D721Med (cell line): ENCODE data around the gene COL15A1.
A peak's percentile ranks its signal among the peaks of the same experiment; 100 is the strongest.

Experiments
- DNase-seq: peaks from one replicate; pipeline ENCODE4 v3.0.0; 2011; ENCODE audit warnings: low spot score; ENCODE audit not compliant: insufficient read length
- FAIRE-seq: peaks from 2 replicates; lab custom pipeline; 2011; peaks lifted over from hg19 to GRCh38; lab: Jason Lieb, UNC
- TF ChIP-seq, protein P1 (sequence below): IDR thresholded peaks from 2 replicates; pipeline ENCODE4 v1.5.1; 2012; ENCODE audit warnings: mild to moderate bottlenecking, control low read depth; ENCODE audit not compliant: insufficient read depth; ENCODE audit errors: missing control alignments

COL15A1 gene

DNA sequence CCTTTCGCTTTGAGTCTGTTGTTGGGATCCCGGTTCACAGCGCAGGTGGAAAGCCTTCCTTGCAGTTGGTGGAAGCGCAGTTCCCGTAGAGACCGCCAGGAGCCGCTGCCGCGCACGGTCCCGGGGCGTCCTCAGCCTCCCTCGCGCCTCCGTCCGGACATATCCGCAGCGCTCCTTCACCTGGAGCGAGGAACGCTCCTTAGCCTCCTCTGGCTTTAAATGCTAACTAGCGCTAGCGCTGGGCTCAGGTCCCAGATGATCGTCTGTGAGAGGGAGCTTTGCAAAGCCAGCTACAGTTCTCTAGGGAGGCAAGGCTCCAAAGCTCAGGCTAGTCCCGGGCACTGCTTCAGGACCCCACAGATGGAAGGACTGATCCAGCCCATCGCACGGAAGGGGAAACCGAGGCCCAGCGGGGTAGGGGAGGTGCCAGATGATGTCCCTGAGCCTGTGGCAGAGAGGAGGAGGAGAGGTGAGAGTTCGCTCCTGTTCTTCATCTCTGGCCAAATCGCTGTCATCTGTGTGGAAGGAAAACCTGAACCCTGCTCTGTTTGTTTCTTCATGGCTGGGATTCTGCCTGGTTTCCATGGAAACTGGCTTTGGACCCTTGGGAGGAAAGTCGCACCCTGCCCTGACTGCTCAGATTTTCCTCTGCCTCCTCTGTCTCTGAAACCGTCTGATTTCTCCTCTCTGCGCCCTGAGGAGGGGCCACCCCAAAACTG, 31.4 kb downstream of the COL15A1 start:
- DNase-seq: peak; percentile 93
- FAIRE-seq: no peak
- TF ChIP-seq, protein P1, sequence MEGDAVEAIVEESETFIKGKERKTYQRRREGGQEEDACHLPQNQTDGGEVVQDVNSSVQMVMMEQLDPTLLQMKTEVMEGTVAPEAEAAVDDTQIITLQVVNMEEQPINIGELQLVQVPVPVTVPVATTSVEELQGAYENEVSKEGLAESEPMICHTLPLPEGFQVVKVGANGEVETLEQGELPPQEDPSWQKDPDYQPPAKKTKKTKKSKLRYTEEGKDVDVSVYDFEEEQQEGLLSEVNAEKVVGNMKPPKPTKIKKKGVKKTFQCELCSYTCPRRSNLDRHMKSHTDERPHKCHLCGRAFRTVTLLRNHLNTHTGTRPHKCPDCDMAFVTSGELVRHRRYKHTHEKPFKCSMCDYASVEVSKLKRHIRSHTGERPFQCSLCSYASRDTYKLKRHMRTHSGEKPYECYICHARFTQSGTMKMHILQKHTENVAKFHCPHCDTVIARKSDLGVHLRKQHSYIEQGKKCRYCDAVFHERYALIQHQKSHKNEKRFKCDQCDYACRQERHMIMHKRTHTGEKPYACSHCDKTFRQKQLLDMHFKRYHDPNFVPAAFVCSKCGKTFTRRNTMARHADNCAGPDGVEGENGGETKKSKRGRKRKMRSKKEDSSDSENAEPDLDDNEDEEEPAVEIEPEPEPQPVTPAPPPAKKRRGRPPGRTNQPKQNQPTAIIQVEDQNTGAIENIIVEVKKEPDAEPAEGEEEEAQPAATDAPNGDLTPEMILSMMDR: peak; percentile 81

DNA sequence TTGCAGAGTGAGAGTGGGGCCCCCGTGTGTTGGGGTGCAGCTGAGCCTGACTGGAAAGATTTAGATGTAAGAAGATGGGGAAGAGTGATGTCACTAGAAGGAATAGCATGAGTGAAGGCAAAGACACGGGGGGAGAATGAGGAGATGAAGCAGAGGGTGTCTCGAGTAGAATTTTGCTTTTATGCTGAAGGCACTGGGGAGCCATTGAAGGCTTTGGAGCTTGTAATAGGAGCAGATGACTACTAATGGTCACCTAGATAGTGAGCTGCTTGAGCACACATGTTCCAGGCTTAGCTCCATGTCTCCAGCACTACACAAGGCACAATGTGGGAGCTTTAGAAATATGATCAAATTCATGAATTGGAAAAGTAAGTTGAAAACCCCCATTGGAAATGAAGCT, 32.1 kb downstream of the COL15A1 start:
- DNase-seq (no peak), FAIRE-seq (no peak)
- TF ChIP-seq, protein P1: no peak

DNA sequence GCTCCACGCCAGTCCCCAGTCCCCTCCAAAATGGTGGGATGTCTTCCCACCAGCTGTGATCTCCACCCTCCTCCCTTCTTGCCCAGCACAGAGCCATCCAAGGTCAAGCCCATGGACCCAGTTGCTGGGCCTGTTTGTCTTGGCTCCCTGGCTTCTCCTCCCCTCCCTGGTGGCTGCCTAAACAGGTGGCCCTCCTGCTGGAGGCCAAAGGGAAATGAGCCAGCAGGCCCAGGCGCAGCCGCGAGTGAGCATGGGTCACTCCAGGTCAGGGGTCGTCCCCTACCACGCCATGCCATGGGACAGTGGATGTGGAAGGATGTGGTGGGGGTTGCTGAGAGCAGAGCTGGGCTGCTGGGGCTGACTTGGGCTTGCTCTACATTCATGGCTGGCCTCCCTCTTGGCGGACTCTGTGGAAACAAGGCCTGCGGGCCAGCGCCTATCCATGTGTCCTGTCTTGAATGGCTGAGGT, 33.6 kb downstream of the COL15A1 start:
- TF ChIP-seq, protein P1: no peak
- no peak for FAIRE-seq
- DNase-seq: no peak

DNA sequence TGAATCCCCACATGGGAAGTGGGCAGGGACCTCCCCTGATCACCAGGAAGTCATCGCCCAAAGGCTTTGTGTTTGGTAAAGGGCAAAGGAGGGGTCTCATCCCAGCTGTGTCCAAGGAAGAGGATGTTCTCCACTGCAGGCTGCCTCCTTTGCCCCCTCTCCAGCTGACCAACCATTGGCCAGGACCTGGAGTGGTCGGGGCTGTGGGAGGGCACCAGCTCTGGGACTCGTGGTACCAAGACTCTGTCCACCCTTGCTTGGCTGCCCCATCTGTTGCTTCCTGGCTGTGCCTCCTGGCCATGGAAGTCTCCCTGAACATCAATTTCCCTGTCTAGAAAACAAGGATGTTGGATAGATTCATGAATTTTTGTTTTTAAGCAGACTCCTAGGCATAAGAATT, 34.1 kb downstream of the COL15A1 start:
- DNase-seq (no peak), FAIRE-seq (no peak)
- TF ChIP-seq, protein P1: no peak

DNA sequence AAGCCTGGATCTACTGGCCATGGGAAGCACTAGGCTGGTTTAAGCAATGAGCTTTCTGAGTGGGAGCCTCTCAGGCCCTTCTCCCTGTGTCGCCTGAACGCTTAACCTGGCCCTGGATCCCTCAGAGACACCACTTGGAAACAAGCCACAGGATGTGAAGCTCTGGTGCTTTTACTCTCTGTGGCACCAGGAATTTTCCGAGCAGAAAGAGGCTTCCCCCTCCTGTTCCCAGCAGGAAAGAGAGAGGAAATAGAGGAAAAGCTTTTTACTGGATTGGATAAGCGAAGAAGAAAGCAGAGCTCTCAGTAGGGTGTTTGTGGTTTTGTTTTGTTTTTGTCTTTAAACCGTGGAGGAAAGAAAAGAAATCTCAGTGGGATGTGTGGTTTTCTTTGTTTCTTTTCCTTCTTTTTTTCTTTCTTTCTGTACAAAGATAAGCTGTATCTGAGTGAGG, 34.5 kb downstream of the COL15A1 start:
- DNase-seq (no peak), FAIRE-seq (no peak)
- TF ChIP-seq, protein P1: no peak

DNA sequence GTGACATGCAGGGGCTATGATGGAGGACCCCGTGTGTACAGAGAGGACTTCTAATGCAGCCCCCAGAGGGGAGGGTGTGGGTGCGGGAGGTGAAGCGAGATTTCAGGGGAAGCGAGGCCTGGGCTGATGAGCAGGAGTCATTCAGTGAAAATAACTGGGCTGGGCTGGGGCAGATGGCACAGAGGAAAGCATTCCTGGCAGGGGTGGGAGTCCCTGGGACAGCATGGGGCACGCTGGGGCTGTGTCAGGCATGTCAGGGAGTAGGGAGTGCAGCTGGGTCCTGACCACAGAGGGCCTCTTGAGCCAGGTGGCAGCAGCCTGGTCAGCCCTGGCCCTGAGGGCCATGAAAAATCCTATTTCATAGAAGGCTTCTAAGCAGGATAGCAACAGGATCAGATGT, 36.6 kb downstream of the COL15A1 start:
- TF ChIP-seq, protein P1: no peak
- DNase-seq (no peak), FAIRE-seq (no peak)
